Aorta (tissue), 5 donors: Measurements from ENCODE around the gene NLN. TPM values are rescaled to one million over a fixed set of nuclear protein-coding genes. Genes with fewer than 3 reads are reported as not detected.

ENCODE experiments used
- ATAC-seq: fragments of 200-7000 bp; cut with Tn5 transposase; one replicate; pipeline ENCODE4 v1.9.1; 2022; ENCODE audit warnings: moderate library complexity; ENCODE audit not compliant: low FRiP score
- DNase-seq, 2 donors: peaks; one replicate each; pipeline ENCODE4 v3.0.0-alpha.2; 2020
- H3K27ac ChIP-seq, 2 donors: one replicate each; pipeline ENCODE4 v1.5.1; 2013; ENCODE audit warnings: low read length in 2 of 2, mild to moderate bottlenecking in 2 of 2, moderate library complexity in 2 of 2, control low read depth in 1 of 2, inconsistent platforms in 1 of 2, low read depth in 1 of 2
- H3K27me3 ChIP-seq, 2 donors: one replicate each; pipeline ENCODE4 v1.6.1; 2013; ENCODE audit warnings: control low read depth in 1 of 2, low read length in 1 of 2, mild to moderate bottlenecking in 1 of 2, moderate library complexity in 1 of 2; ENCODE audit not compliant: insufficient read depth in 2 of 2, control insufficient read depth in 1 of 2
- H3K36me3 ChIP-seq, 2 donors: one replicate each; pipeline ENCODE4 v1.6.1; 2013; ENCODE audit warnings: control low read depth in 1 of 2, low read length in 1 of 2, mild to moderate bottlenecking in 1 of 2; ENCODE audit not compliant: insufficient read depth in 2 of 2, control insufficient read depth in 1 of 2
- H3K4me1 ChIP-seq, 2 donors: one replicate each; pipeline ENCODE4 v1.6.1; 2013; ENCODE audit warnings: low read length in 2 of 2, control low read depth in 1 of 2, mild to moderate bottlenecking in 1 of 2, moderate library complexity in 1 of 2; ENCODE audit not compliant: insufficient read depth in 2 of 2, control insufficient read depth in 1 of 2
- H3K4me3 ChIP-seq, 2 donors: one replicate each; pipeline ENCODE4 v1.5.1; 2013; ENCODE audit warnings: low read length in 2 of 2, control low read depth in 1 of 2, mild to moderate bottlenecking in 1 of 2
- H3K9me3 ChIP-seq: one replicate; pipeline ENCODE4 v1.6.1; 2013; ENCODE audit warnings: mild to moderate bottlenecking, low read length; ENCODE audit not compliant: control insufficient read depth
- WGBS, 2 donors: extraction: QIAGEN DNeasy Blood & Tissue Kit; methylation state at CpG; one replicate each; pipeline ENCODE4 v1.1.7; 2013; 5-methylcytosine and 5-hydroxymethylcytosine counted together
- intact Hi-C, 2 donors: fragments of 100-400 bp; cut with DNase I; formaldehyde crosslinking; loops; one replicate each; pipeline versions ENCODE4 v1.14.2 to v1.15.0; 2022
- polyA plus RNA-seq, 2 donors: library from polyadenylated mRNA; stranded (reverse); fragments of 200-250 nt; gene quantifications; one replicate each; pipeline ENCODE4 v1.2.3, GENCODE V29; 2013
- total RNA-seq, 2 donors: library from RNA; stranded (reverse); fragmentation: NEBNext Ultra II Directional; extraction: Animal tissue kit (Norgen Biotek cat#: 25700); gene quantifications; one replicate each; pipeline ENCODE4 v1.2.1, GENCODE V29; 2021
- donor health status: healthy with polysubstance abuse.
- donor health status: Bipolar disorder and iron deficiency.
- donor health status: DM: no; HTN: no; CAD: no.
- donor health status: DM: no; HTN: no; CAD: no.
- donor health status: DM: yes; HTN: yes; CAD: no.

NLN gene
- total and polyA plus RNA-seq, 4 donors = 2.5 to 16.5 (median 10.5) TPM

GRCh38 chr5:65820373-65820772 lies 98.4 kb downstream of the NLN start:
- 88 to 91% methylated on average over 2 of the region's 2 CpGs for WGBS, 2 donors
- no peaks in the 10 kb centered on the region for H3K36me3 ChIP-seq
- H3K27me3 ChIP-seq = no peaks in the 10 kb centered on the region
- DNase-seq (no peak), ATAC-seq (no peak)
- no peaks in the 10 kb centered on the region for H3K4me1 ChIP-seq
- H3K9me3 ChIP-seq = no peaks in the 10 kb centered on the region
- H3K27ac ChIP-seq = no peak overlapping the region
- intact Hi-C loops = no loop called here
- no peak overlapping the region for H3K4me3 ChIP-seq

DNA sequence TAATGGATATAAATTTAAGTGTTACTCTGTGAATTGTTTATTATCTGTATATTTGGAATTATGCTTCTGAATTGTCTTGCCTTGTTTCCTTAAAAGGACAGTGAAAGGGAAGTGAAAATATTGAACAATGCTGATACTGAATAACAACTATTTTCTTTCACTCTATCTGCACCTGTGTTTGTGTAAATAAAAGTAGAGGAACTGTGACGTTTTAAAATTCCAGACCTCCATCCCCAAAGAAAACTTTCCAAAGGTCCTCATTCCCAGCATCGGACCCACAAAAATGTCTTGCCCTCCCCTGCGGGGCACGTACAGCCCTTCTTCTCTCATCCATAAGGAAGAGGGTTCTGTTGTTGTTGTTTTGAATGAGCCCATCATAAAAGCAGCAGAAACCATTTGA lies 100.0 kb downstream of the NLN start:
- H3K4me3 ChIP-seq = no peak overlapping the region
- 78 to 83% methylated on average over 4 of the region's 4 CpGs for WGBS, 2 donors
- no peaks in the 10 kb centered on the region for H3K9me3 ChIP-seq
- no peak overlapping the region for H3K27ac ChIP-seq
- intact Hi-C loops = no loop called here
- DNase-seq = no peak
- ATAC-seq = no peak
- H3K27me3 ChIP-seq = no peaks in the 10 kb centered on the region
- no peaks in the 10 kb centered on the region for H3K4me1 ChIP-seq
- no peaks in the 10 kb centered on the region for H3K36me3 ChIP-seq

GRCh38 chr5:65822710-65823109 lies 100.7 kb downstream of the NLN start:
- intact Hi-C loops = no loop called here
- 86 to 88% methylated on average over 6 of the region's 6 CpGs for WGBS, 2 donors

DNA sequence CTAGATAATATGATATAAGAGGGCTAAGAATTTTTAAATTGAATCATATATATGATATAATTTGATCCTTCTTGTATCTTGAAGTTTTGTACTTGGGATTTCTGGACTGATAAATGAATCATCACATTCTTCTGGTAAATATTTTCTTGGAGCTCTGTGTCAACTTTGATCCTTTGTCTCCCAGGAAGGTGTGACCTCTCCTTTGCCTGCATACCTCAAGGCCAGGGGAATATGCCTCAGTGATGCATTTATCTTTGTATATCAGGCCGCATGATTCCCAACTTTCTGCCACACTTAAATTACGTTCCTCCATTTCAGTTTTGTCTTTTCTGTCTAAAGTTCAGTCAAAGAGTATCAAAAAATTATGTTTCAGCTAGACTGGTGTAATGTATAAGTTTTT lies 101.2 kb downstream of the NLN start:
- DNase-seq (no peak), ATAC-seq (no peak)
- WGBS, 2 donors = 93 to 94% methylated on average over 2 of the region's 2 CpGs
- intact Hi-C loops = no loop called here
- Histone ChIP-seq H3K4me3 (no peak overlapping the region), H3K36me3 (no peaks in the 10 kb centered on the region), H3K4me1 (no peaks in the 10 kb centered on the region), H3K27ac (no peak overlapping the region), H3K27me3 (no peaks in the 10 kb centered on the region), H3K9me3 (no peaks in the 10 kb centered on the region)

More at GRCh38 chr5:65822710-65823109, 100.7 kb downstream of the NLN start:
- Histone ChIP-seq H3K27me3 (no peaks in the 10 kb centered on the region), H3K36me3 (no peaks in the 10 kb centered on the region), H3K4me3 (no peak overlapping the region), H3K9me3 (no peaks in the 10 kb centered on the region), H3K4me1 (no peaks in the 10 kb centered on the region), H3K27ac (no peak overlapping the region)
- no peak for ATAC-seq
- DNase-seq = no peak

GRCh38 chr5:65823845-65824445 lies 101.9 kb downstream of the NLN start:
- no peak overlapping the region for H3K4me3 ChIP-seq
- H3K9me3 ChIP-seq = no peaks in the 10 kb centered on the region
- H3K27me3 ChIP-seq = no peaks in the 10 kb centered on the region
- WGBS, 2 donors = 91 to 93% methylated on average over 4 of the region's 4 CpGs
- no peak overlapping the region for H3K27ac ChIP-seq
- ATAC-seq = no peak
- no peaks in the 10 kb centered on the region for H3K36me3 ChIP-seq
- peaks cover 0 to 3% of the 10 kb centered on the region in 2 donors for H3K4me1 ChIP-seq
- intact Hi-C loops = no loop called here
- no peak for DNase-seq

GRCh38 chr5:65825408-65826328 lies 103.7 kb downstream of the NLN start:
- intact Hi-C loops = no loop called here
- no peaks in the 10 kb centered on the region for H3K27me3 ChIP-seq
- 85 to 91% methylated on average over 5 of the region's 5 CpGs for WGBS, 2 donors
- DNase-seq = no peak
- H3K4me3 ChIP-seq = no peak overlapping the region
- no peak for ATAC-seq
- no peak overlapping the region for H3K27ac ChIP-seq
- no peaks in the 10 kb centered on the region for H3K36me3 ChIP-seq
- H3K4me1 ChIP-seq = peaks cover 0 to 3% of the 10 kb centered on the region in 2 donors
- H3K9me3 ChIP-seq = no peaks in the 10 kb centered on the region

DNA sequence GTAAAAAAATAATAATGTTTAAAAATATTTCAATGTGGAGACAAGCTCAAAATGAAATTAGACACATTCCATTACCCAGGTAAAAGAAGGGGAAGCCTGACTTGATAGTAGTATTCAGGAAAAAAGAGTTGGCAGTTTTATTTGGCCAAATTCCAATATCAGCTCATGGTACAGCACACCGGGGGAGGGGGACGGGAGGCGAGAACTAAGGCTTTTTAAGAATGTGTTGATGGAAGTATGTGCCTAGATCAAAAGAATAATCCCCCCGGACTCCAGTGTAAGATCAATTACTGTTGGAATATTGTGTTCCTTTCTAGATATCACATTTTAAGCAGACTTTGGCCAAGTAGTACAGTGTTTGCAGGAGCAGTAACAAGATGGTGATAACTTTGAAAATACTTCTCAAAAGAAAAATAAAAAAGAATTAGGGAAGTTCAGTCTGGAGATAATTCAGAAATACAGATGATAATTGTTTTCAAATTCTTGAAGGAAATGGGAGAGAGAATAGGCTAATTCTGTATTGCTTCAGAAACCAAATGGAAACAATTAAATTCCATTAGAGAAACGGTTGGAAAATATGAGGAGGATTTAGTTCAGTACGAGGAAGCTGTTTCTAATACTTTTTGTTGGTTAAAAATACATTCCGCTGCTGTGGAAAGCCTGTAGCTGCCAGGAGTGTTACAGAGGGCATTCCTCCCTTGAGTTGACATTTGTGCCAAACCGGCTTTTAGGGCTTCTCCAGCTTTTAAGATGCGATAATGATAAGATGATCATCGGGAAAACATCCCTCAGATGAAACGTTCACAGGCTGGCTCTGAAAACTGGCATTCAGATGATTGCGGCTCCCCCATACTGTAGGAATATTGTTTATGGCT lies 106.3 kb downstream of the NLN start:
- H3K27me3 ChIP-seq = no peaks in the 10 kb centered on the region
- H3K9me3 ChIP-seq = no peaks in the 10 kb centered on the region
- H3K27ac ChIP-seq = no peak overlapping the region
- WGBS, 2 donors = 11 to 13% methylated on average over 12 of the region's 12 CpGs
- peaks cover 0 to 3% of the 10 kb centered on the region in 2 donors for H3K4me1 ChIP-seq
- intact Hi-C loops = no loop called here
- H3K36me3 ChIP-seq = no peaks in the 10 kb centered on the region
- ATAC-seq = no peak
- no peak for DNase-seq
- no peak overlapping the region for H3K4me3 ChIP-seq

- WGBS, 2 donors = 86% methylated on average over 2 of the region's 2 CpGs
- H3K27me3 ChIP-seq = no peaks in the 10 kb centered on the region
- ATAC-seq (no peak), DNase-seq (no peak)
- H3K4me1 ChIP-seq = peaks cover 0 to 3% of the 10 kb centered on the region in 2 donors
- no peak overlapping the region for H3K27ac ChIP-seq
- no peaks in the 10 kb centered on the region for H3K36me3 ChIP-seq
- no peaks in the 10 kb centered on the region for H3K9me3 ChIP-seq
- H3K4me3 ChIP-seq = no peak overlapping the region
- intact Hi-C loops = no loop called here
Observed at GRCh38 chr5:65830856-65831255, 108.9 kb downstream of the NLN start.
